HFFc6 (cell line): ENCODE results near the gene ZNF341. TPM values are rescaled to one million over a fixed set of nuclear protein-coding genes. Genes with fewer than 3 reads are reported as not detected.

ENCODE experiments used
- DNase-seq: peaks from one replicate; pipeline ENCODE4 v3.0.0-alpha.2; 2018
- H3K27ac Mint-ChIP-seq: 2 replicates; pipeline ENCODE4 v1.8.0; 2020; ENCODE audit warnings: mild to moderate bottlenecking, mixed read lengths
- H3K27me3 Mint-ChIP-seq: 2 replicates; pipeline ENCODE4 v1.8.0; 2021; ENCODE audit warnings: mild to moderate bottlenecking, moderate library complexity, mixed read lengths; ENCODE audit not compliant: insufficient read depth
- H3K36me3 Mint-ChIP-seq: 2 replicates; pipeline ENCODE4 v1.8.0; 2021; ENCODE audit warnings: low read depth, mixed read lengths
- H3K4me1 Mint-ChIP-seq: 2 replicates; pipeline ENCODE4 v1.8.0; 2020; ENCODE audit warnings: low read depth, mixed read lengths
- H3K4me3 Mint-ChIP-seq: 2 replicates; pipeline ENCODE4 v1.8.0; 2020; ENCODE audit warnings: mild to moderate bottlenecking, moderate library complexity, mixed read lengths
- H3K9me3 Mint-ChIP-seq: 2 replicates; pipeline ENCODE4 v1.8.0; 2020; ENCODE audit warnings: mild to moderate bottlenecking, mixed read lengths
- CTCF ChIP-seq: fragments of 200-600 bp; sonication (generic); IDR thresholded peaks from 2 replicates; pipeline ENCODE4 v1.5.0; 2021; ENCODE audit warnings: antibody characterized with exemption, mild to moderate bottlenecking
- total RNA-seq, 6 experiments: library from RNA; stranded (reverse); fragmentation: NEBNext Ultra II Directional; extraction: Animal tissue kit (Norgen Biotek cat#: 25700); gene quantifications; 2 replicates in 1 of 6; 3 replicates in 5 of 6; pipeline ENCODE4 v1.2.3, GENCODE V29; 2021

The ZNF341 gene
- total RNA-seq, 6 experiments from 2014 or later, result 3.2 to 4.1 (median 3.6) TPM

- Mint-ChIP-seq H3K36me3 (peaks cover 4% of the 10 kb centered on the region; the same call in 1 of the 2 replicates), H3K4me1 (peaks cover 5% of the 10 kb centered on the region), H3K27ac (no peak overlapping the region), H3K4me3 (no peak overlapping the region), H3K27me3 (peaks cover 5% of the 10 kb centered on the region), H3K9me3 (no peaks in the 10 kb centered on the region)
- DNase-seq, result peak; percentile 20
- no peak for TF ChIP-seq CTCF
Measured at GRCh38 chr20:33725607-33726264, 6.1 kb upstream of the ZNF341 start.

DNA sequence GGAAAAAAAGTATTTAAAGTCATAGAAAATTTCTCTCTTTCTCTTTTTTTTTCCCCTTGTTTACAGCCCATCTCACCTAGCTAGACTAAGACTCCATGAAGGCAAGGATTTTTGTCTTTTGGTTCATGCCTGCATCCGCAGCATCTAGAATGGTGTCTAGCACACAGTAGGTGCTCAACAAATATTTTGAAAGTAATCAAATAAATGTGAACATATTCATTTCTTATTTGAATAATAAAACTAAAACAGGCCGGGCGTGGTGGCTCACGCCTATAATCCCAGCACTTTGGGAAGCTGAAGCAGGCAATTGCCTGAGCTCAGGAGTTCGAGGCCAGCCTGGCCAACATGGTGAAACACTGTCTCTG is 4.7 kb upstream of the ZNF341 start:
- no peak overlapping the region for H3K4me3 Mint-ChIP-seq
- H3K27ac Mint-ChIP-seq, result no peak overlapping the region
- no peak for TF ChIP-seq CTCF
- no peak for DNase-seq
- H3K9me3 Mint-ChIP-seq, result no peaks in the 10 kb centered on the region
- H3K36me3 Mint-ChIP-seq, result no peaks in the 10 kb centered on the region
- H3K4me1 Mint-ChIP-seq, result peaks cover 6% of the 10 kb centered on the region
- peaks cover 4% of the 10 kb centered on the region; the same call in 1 of the 2 replicates for H3K27me3 Mint-ChIP-seq

- DNase-seq, result no peak
- Mint-ChIP-seq H3K4me1 (peaks cover 10% of the 10 kb centered on the region), H3K36me3 (no peaks in the 10 kb centered on the region), H3K27ac (no peak overlapping the region), H3K4me3 (no peak overlapping the region), H3K27me3 (peaks cover 4% of the 10 kb centered on the region; the same call in 1 of the 2 replicates), H3K9me3 (no peaks in the 10 kb centered on the region)
- no peak for TF ChIP-seq CTCF
Measured at GRCh38 chr20:33727806-33728205, 4.0 kb upstream of the ZNF341 start.

GRCh38 chr20:33728463-33728862 is 3.3 kb upstream of the ZNF341 start:
- H3K4me3 Mint-ChIP-seq, result no peak overlapping the region
- peaks cover 14% of the 10 kb centered on the region for H3K4me1 Mint-ChIP-seq
- DNase-seq, result no peak
- no peak for TF ChIP-seq CTCF
- H3K27me3 Mint-ChIP-seq, result peaks cover 4% of the 10 kb centered on the region; the same call in 1 of the 2 replicates
- H3K36me3 Mint-ChIP-seq, result no peaks in the 10 kb centered on the region
- H3K9me3 Mint-ChIP-seq, result no peaks in the 10 kb centered on the region
- H3K27ac Mint-ChIP-seq, result no peak overlapping the region

- Mint-ChIP-seq H3K4me3 (no peak overlapping the region), H3K4me1 (peaks cover 21% of the 10 kb centered on the region), H3K27me3 (peaks cover 4% of the 10 kb centered on the region; the same call in 1 of the 2 replicates)
Measured at GRCh38 chr20:33729101-33729500, 2.7 kb upstream of the ZNF341 start.

More at GRCh38 chr20:33729101-33729500, 2.7 kb upstream of the ZNF341 start:
- no peak for TF ChIP-seq CTCF
- H3K36me3 Mint-ChIP-seq, result no peaks in the 10 kb centered on the region
- H3K9me3 Mint-ChIP-seq, result no peaks in the 10 kb centered on the region
- no peak for DNase-seq
- no peak overlapping the region for H3K27ac Mint-ChIP-seq
